Measurements from ENCODE around the gene LYPLA2.

DNA sequence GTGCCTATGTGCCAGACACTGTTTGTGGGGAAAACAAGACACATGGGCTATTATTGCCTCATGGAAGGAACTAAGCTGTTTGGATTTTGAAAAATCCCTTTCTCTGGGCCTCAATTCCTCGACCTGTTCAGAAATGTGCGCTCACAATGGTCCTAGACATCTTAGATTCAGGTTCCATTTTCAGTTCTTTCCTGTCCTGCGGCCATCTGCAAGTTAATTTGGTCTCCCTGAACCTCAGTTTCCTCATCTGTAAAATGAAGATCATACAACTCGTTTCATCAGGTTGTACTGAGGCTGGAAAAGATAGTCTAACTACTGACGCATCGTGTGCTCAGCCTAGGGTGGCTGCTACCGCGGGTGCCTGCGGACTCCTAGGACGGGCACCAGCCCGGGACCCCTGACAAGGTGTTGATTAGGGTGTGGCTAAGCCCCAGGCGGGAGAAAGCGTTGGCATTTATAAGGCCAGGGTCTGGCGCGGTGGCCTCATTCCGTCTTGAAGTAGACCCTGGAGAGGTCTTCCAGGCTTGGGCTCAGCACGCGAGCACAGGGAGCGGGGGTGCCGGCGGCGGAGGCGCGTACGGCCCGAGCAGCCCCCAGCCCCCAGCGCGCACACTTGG lies 48.2 kb upstream of the LYPLA2 start:
- no peak for TF ChIP-seq EZH2 (IDR thresholded peaks at IDR 0.05)
- TF ChIP-seq POLR2AphosphoS5 (IDR thresholded peaks at IDR 0.05; ENCODE audit: borderline replicate concordance, low read depth, low read length): no peak

Data from SK-N-MC (cell line).